Astrocyte (in vitro differentiated cells and primary cell): ENCODE results near the gene TUT4.

Experiments
- CTCF ChIP-seq: IDR thresholded peaks from 2 replicates; pipeline ENCODE4 v1.5.1; 2011; ENCODE audit warnings: low read depth, mild to moderate bottlenecking, inconsistent platforms, low read length, moderate library complexity; ENCODE audit not compliant: insufficient read depth
- EZH2 ChIP-seq: IDR thresholded peaks from 2 replicates; pipeline ENCODE4 v1.6.1; 2012; ENCODE audit warnings: mild to moderate bottlenecking, low read length, inconsistent platforms; ENCODE audit not compliant: insufficient read depth

- no peak for TF ChIP-seq CTCF
- no peak for TF ChIP-seq EZH2
These were observed 35.1 kb upstream of the TUT4 start for GRCh38 chr1:52588027-52588426.
